ENCODE measurements around the gene ST8SIA4.

The ST8SIA4 gene

DNA sequence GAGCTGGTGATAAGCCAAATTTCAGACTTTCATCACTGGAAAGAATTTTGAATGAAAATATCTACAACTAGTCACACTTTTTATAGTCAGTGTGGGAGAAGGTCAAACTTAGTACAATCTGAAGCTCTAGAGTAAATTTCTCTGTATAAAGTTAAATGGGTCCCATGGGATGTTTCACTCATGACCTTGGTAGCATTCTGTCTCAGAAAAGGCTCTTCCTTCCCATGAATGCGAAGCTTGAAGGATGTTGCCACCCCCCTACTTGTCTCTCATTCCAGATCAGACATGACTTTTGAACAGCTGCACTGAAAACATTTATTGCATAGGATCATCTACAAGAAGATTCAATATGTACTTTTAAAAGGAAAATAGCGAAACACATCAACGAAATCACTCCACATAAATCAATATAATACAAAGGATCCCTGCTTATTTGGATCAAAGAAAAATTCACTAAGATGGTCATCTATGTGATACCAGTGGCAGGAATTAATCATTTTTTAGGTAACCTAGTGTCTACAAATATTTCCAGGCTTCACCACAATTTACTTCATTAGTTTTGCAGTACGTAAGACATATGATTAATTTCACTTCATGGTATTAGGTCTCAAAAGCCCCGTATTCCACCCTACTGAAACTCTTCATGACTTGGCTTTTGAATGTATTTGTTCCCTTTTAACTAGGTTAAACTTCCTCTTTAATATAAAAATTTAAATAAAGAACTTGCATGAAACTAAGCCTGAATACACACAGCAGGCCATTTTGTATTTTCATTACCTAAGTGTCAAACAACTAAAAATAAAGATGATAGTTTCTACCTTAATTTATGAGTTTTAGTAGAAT is 4.4 kb downstream of the ST8SIA4 start:
- no peaks in the 10 kb centered on the region for H3K4me1 ChIP-seq
- H3K27me3 ChIP-seq (ENCODE audit: low read depth): 0 out of 2 replicates have a peak, but pooled peaks cover 4% of the 10 kb centered on the region
- no peak overlapping the region for H3K4me3 ChIP-seq
- in situ Hi-C loops (cut with MboI; ENCODE audit: low sequenced_read_pairs): no loop called here
- no peaks in the 10 kb centered on the region for H3K36me3 ChIP-seq (replicated peaks)
- no peaks in the 10 kb centered on the region for H3K9me3 ChIP-seq
- DNase-seq (ENCODE audit: low spot score in 2 of 2): no peak

DNA sequence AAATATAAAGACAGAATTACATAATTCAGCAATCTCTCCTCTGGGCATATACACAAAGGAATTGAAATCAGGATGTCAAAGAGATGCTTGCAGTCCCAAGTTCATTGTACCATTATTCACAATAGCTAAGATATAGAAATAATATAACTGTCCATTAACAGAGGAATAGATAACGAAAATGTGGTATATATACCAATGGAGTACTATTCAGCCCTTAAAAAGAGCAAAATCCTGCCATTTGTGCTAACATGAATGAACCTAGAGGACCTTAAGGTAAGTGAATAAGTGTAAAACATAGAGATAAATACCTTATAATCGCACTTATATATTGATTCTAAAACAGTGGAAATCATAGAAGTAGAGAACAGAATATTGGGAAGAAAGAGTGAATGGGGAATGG is 7.0 kb downstream of the ST8SIA4 start:
- H3K36me3 ChIP-seq (replicated peaks): no peaks in the 10 kb centered on the region
- H3K4me3 ChIP-seq: no peak overlapping the region
- no peaks in the 10 kb centered on the region for H3K9me3 ChIP-seq
- H3K4me1 ChIP-seq: no peaks in the 10 kb centered on the region
- in situ Hi-C loops (cut with MboI; ENCODE audit: low sequenced_read_pairs): no loop called here
- H3K27me3 ChIP-seq (ENCODE audit: low read depth): no peaks in the 10 kb centered on the region; the same call in 1 of the 2 replicates
- DNase-seq (ENCODE audit: low spot score in 2 of 2): no peak

DNA sequence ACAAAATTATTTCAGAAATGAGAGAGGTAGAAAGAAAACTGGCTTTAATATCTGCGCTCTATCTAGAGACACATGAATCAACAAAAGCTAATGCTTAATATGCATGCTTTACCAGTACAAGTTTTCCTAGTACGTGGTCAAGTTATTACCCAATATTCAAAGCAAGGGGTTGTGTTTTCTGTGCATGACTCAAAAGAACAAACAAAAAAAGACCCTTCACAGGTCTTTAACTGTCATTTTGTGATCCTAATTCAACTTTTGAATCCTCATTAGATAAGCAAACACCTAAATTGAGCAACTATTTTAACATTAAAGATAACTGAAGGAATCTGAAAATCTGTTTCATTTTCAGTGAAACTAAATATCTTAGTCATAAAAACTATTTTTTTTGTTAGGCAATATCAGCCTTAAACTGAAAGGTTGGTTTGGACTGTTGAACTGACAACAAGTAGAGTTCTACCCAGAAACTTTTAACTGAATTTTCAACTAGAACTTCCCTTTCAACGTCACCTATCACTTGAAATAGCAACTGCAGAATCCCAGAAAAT is 12.5 kb downstream of the ST8SIA4 start:
- H3K4me1 ChIP-seq: no peaks in the 10 kb centered on the region
- H3K9me3 ChIP-seq: no peaks in the 10 kb centered on the region
- no peak overlapping the region for H3K4me3 ChIP-seq
- no peaks in the 10 kb centered on the region; the same call in 1 of the 2 replicates for H3K27me3 ChIP-seq (ENCODE audit: low read depth)
- in situ Hi-C loops (cut with MboI; ENCODE audit: low sequenced_read_pairs): no loop called here
- no peak for DNase-seq (ENCODE audit: low spot score in 2 of 2)
- H3K36me3 ChIP-seq (replicated peaks): no peaks in the 10 kb centered on the region

- H3K36me3 ChIP-seq (replicated peaks): no peaks in the 10 kb centered on the region
- no peaks in the 10 kb centered on the region for H3K9me3 ChIP-seq
- in situ Hi-C loops (cut with MboI; ENCODE audit: low sequenced_read_pairs): no loop called here
- no peak overlapping the region for H3K4me3 ChIP-seq
- H3K27me3 ChIP-seq (ENCODE audit: low read depth): no peaks in the 10 kb centered on the region; the same call in 1 of the 2 replicates
- no peaks in the 10 kb centered on the region for H3K4me1 ChIP-seq
- DNase-seq (ENCODE audit: low spot score in 2 of 2): no peak
Observed at GRCh38 chr5:100889896-100890295, 13.2 kb downstream of the ST8SIA4 start.

DNA sequence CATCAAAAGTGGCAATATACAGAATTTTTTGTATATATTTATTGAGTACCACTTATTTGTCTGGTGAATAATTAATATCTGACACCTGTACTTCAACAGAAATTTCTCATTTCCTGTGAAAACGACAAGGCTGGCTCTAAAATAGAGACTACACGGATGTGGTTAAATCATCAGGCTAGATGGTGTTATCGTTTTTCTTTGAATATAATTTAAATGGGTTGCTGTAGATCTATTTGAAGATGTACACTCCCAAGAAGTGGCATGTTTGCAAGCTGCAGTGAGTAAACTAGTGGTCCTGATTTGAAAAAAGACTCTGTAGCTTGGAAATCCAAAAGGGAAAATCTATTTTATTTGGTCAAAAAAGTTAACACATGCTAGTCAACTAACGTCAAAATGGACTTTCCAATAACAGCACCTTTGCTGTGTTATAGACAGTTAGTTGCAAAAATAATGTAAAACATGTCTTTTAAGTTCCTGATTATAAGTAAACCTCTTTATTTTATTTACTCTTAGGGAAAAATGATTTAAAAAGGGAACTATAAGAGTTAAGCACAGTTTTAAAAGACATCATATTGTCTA is 13.8 kb downstream of the ST8SIA4 start:
- no peaks in the 10 kb centered on the region for H3K36me3 ChIP-seq (replicated peaks)
- no peaks in the 10 kb centered on the region for H3K4me1 ChIP-seq
- in situ Hi-C loops (cut with MboI; ENCODE audit: low sequenced_read_pairs): no loop called here

GRCh38 chr5:100877274-100877673 is 25.8 kb downstream of the ST8SIA4 start:
- H3K27me3 ChIP-seq (ENCODE audit: low read depth): no peaks in the 10 kb centered on the region
- no peaks in the 10 kb centered on the region for H3K9me3 ChIP-seq
- in situ Hi-C loops (cut with MboI; ENCODE audit: low sequenced_read_pairs): no loop called here
- no peaks in the 10 kb centered on the region for H3K4me1 ChIP-seq
- H3K36me3 ChIP-seq (replicated peaks): no peaks in the 10 kb centered on the region
- no peak for DNase-seq (ENCODE audit: low spot score in 2 of 2)
- no peak overlapping the region for H3K4me3 ChIP-seq

More for the DNA sequence above, 13.8 kb downstream of the ST8SIA4 start:
- Histone ChIP-seq H3K27me3 (ENCODE audit: low read depth) (no peaks in the 10 kb centered on the region; the same call in 1 of the 2 replicates), H3K4me3 (no peak overlapping the region), H3K9me3 (no peaks in the 10 kb centered on the region)
- no peak for DNase-seq (ENCODE audit: low spot score in 2 of 2)

- no peak for DNase-seq (ENCODE audit: low spot score in 2 of 2)
- in situ Hi-C loops (cut with MboI; ENCODE audit: low sequenced_read_pairs): no loop called here
- no peaks in the 10 kb centered on the region for H3K4me1 ChIP-seq
- no peaks in the 10 kb centered on the region for H3K27me3 ChIP-seq (ENCODE audit: low read depth)
- H3K36me3 ChIP-seq (replicated peaks): no peaks in the 10 kb centered on the region
- H3K9me3 ChIP-seq: no peaks in the 10 kb centered on the region
- H3K4me3 ChIP-seq: no peak overlapping the region
Observed at GRCh38 chr5:100872408-100873190, 30.5 kb downstream of the ST8SIA4 start.

- in situ Hi-C loops (cut with MboI; ENCODE audit: low sequenced_read_pairs): no loop called here
- no peaks in the 10 kb centered on the region for H3K27me3 ChIP-seq (ENCODE audit: low read depth)
- H3K36me3 ChIP-seq (replicated peaks): no peaks in the 10 kb centered on the region
- no peaks in the 10 kb centered on the region; the same call in 1 of the 2 replicates for H3K4me1 ChIP-seq
- no peak overlapping the region for H3K4me3 ChIP-seq
- H3K9me3 ChIP-seq: no peaks in the 10 kb centered on the region
- no peak for DNase-seq (ENCODE audit: low spot score in 2 of 2)
Observed at GRCh38 chr5:100867039-100867562, 36.0 kb downstream of the ST8SIA4 start.

GRCh38 chr5:100864931-100865330 is 38.2 kb downstream of the ST8SIA4 start:
- no peak for DNase-seq (ENCODE audit: low spot score in 2 of 2)
- Histone ChIP-seq H3K36me3 (replicated peaks) (no peaks in the 10 kb centered on the region), H3K4me3 (no peak overlapping the region), H3K4me1 (no peaks in the 10 kb centered on the region; the same call in 1 of the 2 replicates), H3K9me3 (no peaks in the 10 kb centered on the region), H3K27me3 (ENCODE audit: low read depth) (no peaks in the 10 kb centered on the region)
- in situ Hi-C loops (cut with MboI; ENCODE audit: low sequenced_read_pairs): no loop called here

- in situ Hi-C loops (cut with MboI; ENCODE audit: low sequenced_read_pairs): no loop called here
Observed at GRCh38 chr5:100863739-100864138, 39.3 kb downstream of the ST8SIA4 start.

DNA sequence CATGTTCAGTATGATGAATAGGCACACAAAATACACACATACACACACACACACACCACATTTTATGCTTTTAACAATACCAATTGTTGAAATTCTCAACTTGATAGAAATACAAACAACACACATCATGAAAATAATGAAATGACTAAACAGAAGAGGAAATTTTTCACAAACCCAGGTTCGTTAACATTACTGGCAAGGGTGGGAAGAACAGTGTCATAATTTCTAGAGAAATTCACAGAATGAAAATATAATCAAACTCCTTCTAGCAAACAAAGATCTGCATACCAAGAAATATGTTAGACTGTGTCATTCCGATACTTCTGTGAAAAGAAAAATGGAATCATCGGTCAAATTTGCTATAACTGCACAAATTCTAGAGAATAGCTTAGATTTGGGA is 41.9 kb downstream of the ST8SIA4 start:
- H3K4me1 ChIP-seq: peaks cover 4% of the 10 kb centered on the region
- no peaks in the 10 kb centered on the region for H3K27me3 ChIP-seq (ENCODE audit: low read depth)
- H3K9me3 ChIP-seq: no peaks in the 10 kb centered on the region
- no peaks in the 10 kb centered on the region for H3K36me3 ChIP-seq (replicated peaks)
- no peak for DNase-seq (ENCODE audit: low spot score in 2 of 2)
- no peak overlapping the region for H3K4me3 ChIP-seq
- in situ Hi-C loops (cut with MboI; ENCODE audit: low sequenced_read_pairs): no loop called here

More at GRCh38 chr5:100863739-100864138, 39.3 kb downstream of the ST8SIA4 start:
- no peak for DNase-seq (ENCODE audit: low spot score in 2 of 2)
- H3K4me3 ChIP-seq: no peak overlapping the region
- H3K27me3 ChIP-seq (ENCODE audit: low read depth): no peaks in the 10 kb centered on the region
- no peaks in the 10 kb centered on the region for H3K36me3 ChIP-seq (replicated peaks)
- H3K9me3 ChIP-seq: no peaks in the 10 kb centered on the region
- H3K4me1 ChIP-seq: no peaks in the 10 kb centered on the region; the same call in 1 of the 2 replicates

DNA sequence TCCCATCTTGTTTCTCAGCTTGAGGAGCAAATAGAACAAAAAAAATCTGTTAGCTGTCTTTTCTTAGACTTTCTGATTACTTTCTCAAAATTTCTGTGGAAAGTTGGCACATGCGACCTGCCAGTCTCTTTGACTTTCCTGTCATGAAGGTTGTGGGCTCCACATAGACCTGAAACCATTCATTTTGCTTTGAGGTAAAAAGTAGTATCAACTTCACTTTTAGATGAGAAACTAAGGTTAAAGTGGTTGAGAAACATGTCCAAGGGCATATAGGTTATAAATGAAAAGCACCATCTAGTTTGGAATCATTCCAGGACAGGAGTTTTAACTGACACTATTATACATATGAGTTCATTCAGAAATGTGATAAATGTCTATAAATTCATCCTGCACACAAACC is 42.7 kb downstream of the ST8SIA4 start:
- H3K9me3 ChIP-seq: no peaks in the 10 kb centered on the region
- H3K27me3 ChIP-seq (ENCODE audit: low read depth): no peaks in the 10 kb centered on the region
- in situ Hi-C loops (cut with MboI; ENCODE audit: low sequenced_read_pairs): no loop called here
- DNase-seq (ENCODE audit: low spot score in 2 of 2): no peak
- peaks cover 4% of the 10 kb centered on the region for H3K4me1 ChIP-seq
- H3K36me3 ChIP-seq (replicated peaks): no peaks in the 10 kb centered on the region
- H3K4me3 ChIP-seq: no peak overlapping the region

DNA sequence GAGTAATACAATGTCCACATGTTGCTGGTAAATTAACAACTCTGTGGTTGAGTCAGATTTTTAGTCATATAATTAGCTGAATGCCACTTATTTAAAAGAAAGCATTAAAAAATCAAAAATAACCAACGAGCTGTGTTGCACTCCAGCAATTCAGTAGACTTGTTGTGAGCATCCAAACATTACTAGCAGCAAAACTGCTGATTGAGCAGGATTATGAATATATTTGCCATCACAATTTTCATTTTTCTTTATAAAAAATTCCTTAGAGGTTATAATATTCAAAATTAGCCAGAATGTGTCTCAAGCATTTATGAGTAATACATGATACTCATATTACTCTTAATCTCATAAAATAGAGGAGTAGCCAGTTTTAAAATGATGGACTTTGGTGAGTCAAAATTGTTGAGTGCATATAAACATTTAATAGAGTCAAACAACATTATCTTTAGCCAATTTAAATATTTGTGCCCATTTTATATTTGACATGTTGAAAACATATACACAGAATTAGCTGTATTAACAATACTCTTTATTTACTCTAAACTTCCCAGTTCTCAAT is 44.0 kb downstream of the ST8SIA4 start:
- Histone ChIP-seq H3K36me3 (replicated peaks) (no peaks in the 10 kb centered on the region), H3K9me3 (no peaks in the 10 kb centered on the region), H3K4me1 (peaks cover 4% of the 10 kb centered on the region), H3K27me3 (ENCODE audit: low read depth) (no peaks in the 10 kb centered on the region), H3K4me3 (no peak overlapping the region)
- DNase-seq (ENCODE audit: low spot score in 2 of 2): no peak
- in situ Hi-C loops (cut with MboI; ENCODE audit: low sequenced_read_pairs): no loop called here

Data from HAP-1 (cell line).